ENCODE measurements around the gene DPP9. TPM values are rescaled to one million over a fixed set of nuclear protein-coding genes. Genes with fewer than 3 reads are reported as not detected.

Gene DPP9
- total RNA-seq = 85.3 and 127 TPM in 2 replicates

- peak; percentile 25 for TF ChIP-seq CTCF (conservative IDR thresholded peaks at IDR 0.05; ENCODE audit: low read depth, low read length)
- peak; percentile 83 for DNase-seq (ENCODE audit: low read depth)
Measured at GRCh38 chr19:4723595-4724514, at the start of gene DPP9. DPP9 (minus strand) TSS chr19:4723842; CDS start chr19:4719906, 3,936 bp downstream.

GRCh38 chr19:4773047-4773640, 49.5 kb upstream of the DPP9 start:
- DNase-seq (ENCODE audit: low read depth) = no peak
- no peak for TF ChIP-seq CTCF (conservative IDR thresholded peaks at IDR 0.05; ENCODE audit: low read depth, low read length)

More at GRCh38 chr19:4723595-4724514, at the start of gene DPP9:
- H3K4me3 ChIP-seq (ENCODE audit: low read depth, low read length) = peak within 1 kb of the TSS; percentile 99

GRCh38 chr19:4772566-4772965, 48.9 kb upstream of the DPP9 start:
- TF ChIP-seq CTCF (conservative IDR thresholded peaks at IDR 0.05; ENCODE audit: low read depth, low read length) = no peak
- H3K4me3 ChIP-seq (ENCODE audit: low read depth, low read length) = no peak overlapping the region

More at GRCh38 chr19:4773047-4773640, 49.5 kb upstream of the DPP9 start:
- no peak overlapping the region for H3K4me3 ChIP-seq (ENCODE audit: low read depth, low read length)

GRCh38 chr19:4768934-4769777, 45.5 kb upstream of the DPP9 start:
- H3K4me3 ChIP-seq (ENCODE audit: low read depth, low read length) = no peak overlapping the region
- DNase-seq (ENCODE audit: low read depth) = no peak
- TF ChIP-seq CTCF (conservative IDR thresholded peaks at IDR 0.05; ENCODE audit: low read depth, low read length) = no peak

More at GRCh38 chr19:4772566-4772965, 48.9 kb upstream of the DPP9 start:
- DNase-seq (ENCODE audit: low read depth) = no peak

- no peak for DNase-seq (ENCODE audit: low read depth)
- no peak for TF ChIP-seq CTCF (conservative IDR thresholded peaks at IDR 0.05; ENCODE audit: low read depth, low read length)
- no peak overlapping the region for H3K4me3 ChIP-seq (ENCODE audit: low read depth, low read length)
Measured at GRCh38 chr19:4764393-4764660, 40.7 kb upstream of the DPP9 start.

GRCh38 chr19:4763021-4763420, 39.4 kb upstream of the DPP9 start:
- H3K4me3 ChIP-seq (ENCODE audit: low read depth, low read length) = no peak overlapping the region
- no peak for DNase-seq (ENCODE audit: low read depth)
- TF ChIP-seq CTCF (conservative IDR thresholded peaks at IDR 0.05; ENCODE audit: low read depth, low read length) = no peak

All from epithelial cell of proximal tubule (primary cell).